Heart left ventricle (tissue), 16 donors: ENCODE results near the gene IL17REL. TPM values are rescaled to one million over a fixed set of nuclear protein-coding genes. Genes with fewer than 3 reads are reported as not detected.
A peak's percentile ranks its signal among the peaks of the same experiment; 100 is the strongest.

ENCODE experiments used
- ATAC-seq, 4 donors: fragments of 200-7000 bp; cut with Tn5 transposase; one replicate each; pipeline ENCODE4 v1.9.1; 2020 to 2022; ENCODE audit warnings: moderate library complexity in 4 of 4, mild to moderate bottlenecking in 3 of 4, moderate number of reproducible peaks in 1 of 4
- DNase-seq, 5 donors: peaks; one replicate each; pipeline ENCODE4 v3.0.0-alpha.2; 2020
- H3K27ac ChIP-seq, 12 donors: fragments of 200-600 bp; sonication (generic) in 4 of 12; one replicate each; pipeline versions ENCODE4 v1.5.0 to v1.8.0; 2016 to 2022; ENCODE audit warnings: mild to moderate bottlenecking in 2 of 12
- H3K27me3 ChIP-seq, 9 donors: fragments of 200-600 bp; sonication (generic) in 2 of 9; one replicate each; pipeline versions ENCODE4 v1.5.1 to v1.8.0; 2016 to 2022; ENCODE audit warnings: mild to moderate bottlenecking in 3 of 9
- H3K36me3 ChIP-seq, 9 donors: fragments of 200-600 bp; sonication (generic) in 2 of 9; one replicate each; pipeline versions ENCODE4 v1.5.0 to v1.8.0; 2018 to 2022; ENCODE audit warnings: mild to moderate bottlenecking in 2 of 9
- H3K4me1 ChIP-seq, 12 donors: fragments of 200-600 bp; sonication (generic) in 4 of 12; one replicate each; pipeline versions ENCODE4 v1.5.0 to v1.8.0; 2016 to 2022; ENCODE audit warnings: mild to moderate bottlenecking in 3 of 12
- H3K4me3 ChIP-seq, 12 donors: fragments of 200-600 bp; sonication (generic) in 4 of 12; one replicate each; pipeline versions ENCODE4 v1.5.0 to v1.8.0; 2017 to 2022; ENCODE audit warnings: mild to moderate bottlenecking in 9 of 12, moderate library complexity in 4 of 12
- H3K9me3 ChIP-seq, 12 donors: fragments of 200-600 bp; sonication (generic) in 4 of 12; one replicate each; pipeline versions ENCODE4 v1.5.0 to v1.8.0; 2016 to 2022; ENCODE audit warnings: mild to moderate bottlenecking in 1 of 12
- POLR2A ChIP-seq, 2 donors: fragments of 450-650 bp; IDR thresholded peaks; one replicate each; pipeline ENCODE4 v1.6.1; 2017; ENCODE audit warnings: antibody characterized with exemption in 2 of 2, mild to moderate bottlenecking in 2 of 2, moderate library complexity in 2 of 2
- WGBS, 4 donors: extraction: QIAGEN DNeasy Blood & Tissue Kit in 2 of 4; methylation state at CpG; one replicate each; pipeline versions ENCODE4 v1.1.5 to v1.1.7; 2013 to 2018; 5-methylcytosine and 5-hydroxymethylcytosine counted together
- intact Hi-C, 10 donors: fragments of 100-400 bp; cut with DNase I; formaldehyde crosslinking; loops; one replicate each; pipeline versions ENCODE4 v1.11.1 to v1.14.2; 2022
- polyA plus RNA-seq, 2 donors: library from polyadenylated mRNA; stranded (reverse); fragments of 200-250 nt; gene quantifications; one replicate each; pipeline ENCODE4 v1.2.3, GENCODE V29; 2013
- total RNA-seq, 9 donors: library from RNA; depleted of rRNA in 2 of 9; stranded (reverse); fragments of >200 nt in 2 of 9; fragmentation: NEBNext Ultra II Directional in 3 of 9; extraction: Animal tissue kit (Norgen Biotek cat#: 25700) in 3 of 9; gene quantifications; one replicate each; pipeline versions ENCODE4 v1.1.0 to v1.2.4, GENCODE V29; 2016 to 2023
- TF ChIP-seq, protein P1 (sequence below), 12 donors: fragments of 200-600 bp; sonication (generic) in 4 of 12; IDR thresholded peaks; one replicate each; pipeline versions ENCODE4 v1.5.0 to v1.8.0; 2018 to 2022; ENCODE audit warnings: antibody characterized with exemption in 12 of 12, mild to moderate bottlenecking in 5 of 12
- donor health status: ischemic (EF 13 %, LVEDD 7.1; RV severe dilation, severe dysfunction).
- donor health status: healthy with polysubstance abuse.
- donor health status: DM: no; HTN: yes; CAD: no.
- donor health status: DM: no; HTN: no; CAD: no.
- donor health status: ischemic (EF 25% LVEDD 6.9; RV normal size, moderate dysfunction).
- donor health status: ischemic (EF 25% LVEDD 5.7; RV mildly dilated, moderate dysfunction).
- donor health status: healthy.
- donor health status: DM: yes; HTN: yes; CAD: no.
- donor health status: ischemic (EF 35%, LVEDD 5.7; RV mildly dilated, moderate dysfunction).
- donor health status: nonischemic (EF 11% LVEDD 7.7; RV severe dilation, severe dysfunction).
- donor health status: DM: yes; HTN: yes; CAD: no.
- donor health status: PGD.
- donor health status: ischemic (EF 29% LVEDD 5.4; RV normal size, mild dysfunction).
- donor health status: nonischemic (EF 23%, LVEDD 6.1; RV moderate dilation, normal function).

IL17REL gene
- total and polyA plus RNA-seq, 11 donors: not detected

DNA sequence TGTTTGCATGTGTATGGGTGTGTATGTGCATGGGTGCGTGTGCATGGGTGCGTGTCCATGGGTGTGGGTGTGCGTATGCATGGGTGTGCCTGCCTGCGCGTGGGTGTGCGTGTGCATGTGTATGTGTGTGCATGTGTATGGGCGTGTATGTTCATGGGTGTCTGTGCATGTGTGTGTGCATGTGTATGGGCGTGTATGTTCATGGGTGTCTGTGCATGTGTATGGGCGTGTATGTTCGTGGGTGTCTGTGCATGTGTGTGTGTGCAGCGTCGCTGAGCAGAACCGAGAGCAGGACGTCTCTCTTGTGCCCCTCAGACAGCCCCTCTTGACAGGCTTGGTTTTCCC, 13.9 kb downstream of the IL17REL start:
- Histone ChIP-seq H3K27me3 (peaks cover 0 to 11% (median 7%) of the 10 kb centered on the region in 9 donors), H3K36me3 (no peaks in the 10 kb centered on the region), H3K4me1 (peaks cover 0 to 11% (median 0%) of the 10 kb centered on the region in 12 donors), H3K9me3 (no peaks in the 10 kb centered on the region), H3K4me3 (no peak overlapping the region), H3K27ac (no peak overlapping the region)
- ATAC-seq: no peak
- DNase-seq: no peak
- TF ChIP-seq, protein P1, sequence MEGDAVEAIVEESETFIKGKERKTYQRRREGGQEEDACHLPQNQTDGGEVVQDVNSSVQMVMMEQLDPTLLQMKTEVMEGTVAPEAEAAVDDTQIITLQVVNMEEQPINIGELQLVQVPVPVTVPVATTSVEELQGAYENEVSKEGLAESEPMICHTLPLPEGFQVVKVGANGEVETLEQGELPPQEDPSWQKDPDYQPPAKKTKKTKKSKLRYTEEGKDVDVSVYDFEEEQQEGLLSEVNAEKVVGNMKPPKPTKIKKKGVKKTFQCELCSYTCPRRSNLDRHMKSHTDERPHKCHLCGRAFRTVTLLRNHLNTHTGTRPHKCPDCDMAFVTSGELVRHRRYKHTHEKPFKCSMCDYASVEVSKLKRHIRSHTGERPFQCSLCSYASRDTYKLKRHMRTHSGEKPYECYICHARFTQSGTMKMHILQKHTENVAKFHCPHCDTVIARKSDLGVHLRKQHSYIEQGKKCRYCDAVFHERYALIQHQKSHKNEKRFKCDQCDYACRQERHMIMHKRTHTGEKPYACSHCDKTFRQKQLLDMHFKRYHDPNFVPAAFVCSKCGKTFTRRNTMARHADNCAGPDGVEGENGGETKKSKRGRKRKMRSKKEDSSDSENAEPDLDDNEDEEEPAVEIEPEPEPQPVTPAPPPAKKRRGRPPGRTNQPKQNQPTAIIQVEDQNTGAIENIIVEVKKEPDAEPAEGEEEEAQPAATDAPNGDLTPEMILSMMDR (IDR thresholded peaks at IDR 0.05): no peak
- TF ChIP-seq POLR2A (IDR thresholded peaks at IDR 0.05): no peak
- intact Hi-C loops: loop anchor here in 1 of 10 donors (10.0 kb wide), 1 partner anchor 64 kb away; no protein-coding TSS in a partner anchor
- 90 to 94% (median 92%) methylated on average over 14 of the region's 14 CpGs for WGBS, 4 donors

DNA sequence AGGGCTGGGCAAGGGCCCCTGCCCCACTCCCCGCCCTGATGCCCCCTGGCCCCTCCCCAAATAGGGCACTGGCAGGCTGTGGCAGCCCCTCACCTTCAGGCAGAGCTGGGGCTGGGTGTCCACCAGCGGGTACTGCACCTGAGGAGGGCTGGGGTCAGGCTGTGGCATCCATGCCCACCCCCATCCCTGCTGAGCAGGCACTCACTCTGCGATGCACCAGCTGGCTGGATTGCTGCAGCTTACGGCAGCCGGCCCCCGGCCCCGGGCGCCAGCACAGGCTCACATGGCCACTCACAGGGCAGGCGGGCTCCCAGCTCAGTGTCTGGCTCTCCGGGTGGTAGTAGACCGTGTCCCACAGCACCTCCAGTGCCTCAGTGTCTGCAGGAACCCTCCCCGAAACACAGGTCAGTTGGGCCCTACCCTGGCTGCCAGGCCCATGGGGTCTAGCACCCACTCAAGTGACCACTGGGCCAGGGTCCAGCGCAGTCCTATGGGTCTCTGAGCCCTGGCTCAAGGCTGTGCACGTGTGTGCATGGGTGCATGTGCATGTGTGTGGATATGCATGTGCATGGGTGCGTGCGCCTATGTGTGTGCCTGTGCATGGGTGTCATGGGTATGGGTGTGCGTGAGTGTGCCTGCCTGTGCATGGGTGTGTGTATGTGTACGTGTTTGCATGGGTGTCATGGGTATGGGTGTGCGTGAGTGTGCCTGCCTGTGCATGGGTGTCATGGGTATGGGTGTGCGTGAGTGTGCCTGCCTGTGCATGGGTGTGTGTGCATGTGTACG, 14.4 kb downstream of the IL17REL start:
- H3K9me3 ChIP-seq: no peaks in the 10 kb centered on the region
- no peak overlapping the region for H3K27ac ChIP-seq
- H3K4me3 ChIP-seq: no peak overlapping the region
- peaks cover 0 to 11% (median 7%) of the 10 kb centered on the region in 9 donors for H3K27me3 ChIP-seq
- no peak for ATAC-seq
- peaks cover 0 to 16% (median 1%) of the 10 kb centered on the region in 12 donors for H3K4me1 ChIP-seq
- 90 to 96% (median 95%) methylated on average over 10 to 21 of the region's 21 CpGs for WGBS, 4 donors
- H3K36me3 ChIP-seq: no peaks in the 10 kb centered on the region
- DNase-seq: peak in 1 of 5 donors; percentile 48
- intact Hi-C loops: loop anchor here in 1 of 10 donors (10.0 kb wide), 1 partner anchor 63 kb away; no protein-coding TSS in a partner anchor
- TF ChIP-seq, protein P1 (IDR thresholded peaks at IDR 0.05): no peak
- no peak for TF ChIP-seq POLR2A (IDR thresholded peaks at IDR 0.05)

DNA sequence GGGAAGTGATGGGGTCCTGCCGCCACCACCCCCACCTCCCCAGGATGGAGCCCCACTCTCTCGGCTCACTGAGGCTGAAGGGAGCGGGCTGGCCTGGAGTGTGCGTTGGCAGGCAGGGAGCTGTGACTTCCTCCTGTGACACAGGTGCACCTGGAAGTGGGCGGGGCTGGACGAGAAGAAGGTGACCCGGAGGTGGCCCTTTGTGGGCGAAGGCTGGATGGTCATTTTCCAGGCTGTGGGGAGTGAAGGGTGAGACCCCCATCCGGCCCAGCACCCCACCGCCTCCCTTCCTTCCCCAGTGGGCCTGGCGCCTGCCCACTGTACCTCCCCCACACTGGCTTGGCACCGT, 15.3 kb downstream of the IL17REL start:
- 85 to 90% (median 87%) methylated on average over 10 to 12 of the region's 12 CpGs for WGBS, 4 donors
- H3K27ac ChIP-seq: no peak overlapping the region
- DNase-seq (no peak), ATAC-seq (no peak)
- H3K4me3 ChIP-seq: no peak overlapping the region
- intact Hi-C loops: loop anchor here in 1 of 10 donors (10.0 kb wide), 1 partner anchor 62 kb away; no protein-coding TSS in a partner anchor
- H3K27me3 ChIP-seq: peaks cover 0 to 11% (median 7%) of the 10 kb centered on the region in 9 donors
- TF ChIP-seq, protein P1 (IDR thresholded peaks at IDR 0.05): no peak
- TF ChIP-seq POLR2A (IDR thresholded peaks at IDR 0.05): no peak
- peaks cover 0 to 18% (median 2%) of the 10 kb centered on the region in 12 donors for H3K4me1 ChIP-seq
- H3K9me3 ChIP-seq: no peaks in the 10 kb centered on the region
- H3K36me3 ChIP-seq: no peaks in the 10 kb centered on the region

DNA sequence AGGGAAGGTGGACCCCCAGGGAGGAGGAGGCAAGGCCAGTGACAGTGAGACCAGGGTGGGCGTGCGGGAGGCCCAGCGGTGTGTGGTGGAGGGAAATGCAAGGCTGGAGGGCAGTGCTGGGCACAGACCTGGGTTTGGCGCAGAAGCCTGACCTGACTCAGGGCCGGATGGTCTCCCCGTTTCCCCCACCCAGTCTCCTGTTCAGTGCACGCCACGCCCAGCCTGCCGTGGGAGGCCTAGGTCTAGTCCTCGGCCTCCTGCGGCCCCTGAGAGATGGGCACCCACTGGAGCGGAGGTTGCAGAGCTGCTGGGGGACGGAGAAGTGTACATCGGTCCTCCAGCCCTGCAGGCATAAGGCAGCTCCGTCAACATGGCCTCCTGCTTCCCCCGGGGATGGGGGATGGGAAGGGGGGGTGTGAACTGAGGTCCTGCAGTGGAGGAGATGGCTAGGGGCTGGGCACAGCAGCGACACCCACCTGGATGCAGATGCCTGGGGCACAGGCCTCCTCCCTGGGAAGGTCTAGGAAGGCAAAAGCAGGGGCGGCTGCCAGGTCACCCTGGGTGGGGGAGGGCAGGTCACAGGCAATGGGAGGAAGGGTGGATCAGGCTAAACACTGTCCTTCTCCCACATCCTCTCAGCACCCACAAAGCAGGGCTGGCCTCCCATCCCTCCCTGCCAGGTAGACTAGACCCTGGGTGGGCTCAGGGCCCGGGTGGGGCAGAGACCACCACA, 15.9 kb downstream of the IL17REL start:
- intact Hi-C loops: loop anchor here in 1 of 10 donors (10.0 kb wide), 1 partner anchor 62 kb away; no protein-coding TSS in a partner anchor
- H3K27me3 ChIP-seq: peaks cover 0 to 11% (median 7%) of the 10 kb centered on the region in 9 donors
- ATAC-seq: no peak

More for the DNA sequence above, 15.9 kb downstream of the IL17REL start:
- DNase-seq: no peak
- TF ChIP-seq, protein P1 (IDR thresholded peaks at IDR 0.05): no peak
- TF ChIP-seq POLR2A (IDR thresholded peaks at IDR 0.05): no peak
- peaks cover 0 to 18% (median 2%) of the 10 kb centered on the region in 12 donors for H3K4me1 ChIP-seq
- 84 to 92% (median 88%) methylated on average over 18 to 19 of the region's 19 CpGs for WGBS, 4 donors
- no peak overlapping the region for H3K4me3 ChIP-seq
- H3K9me3 ChIP-seq: peaks cover 0 to 5% (median under 1%) of the 10 kb centered on the region in 12 donors
- H3K27ac ChIP-seq: no peak overlapping the region
- H3K36me3 ChIP-seq: no peaks in the 10 kb centered on the region
